ENCODE results near the gene JARID2. TPM values are rescaled to one million over a fixed set of nuclear protein-coding genes. Genes with fewer than 3 reads are reported as not detected.

The JARID2 gene
- total and polyA plus RNA-seq, 9 of the 15 experiments (the other 6 are each of a cell fraction or from before 2014, with no cell fraction given) = 5.0 to 29.0 (median 15.6) TPM

GRCh38 chr6:15274692-15275387, 29.0 kb downstream of the JARID2 start:
- Histone ChIP-seq H2AFZ (ENCODE audit: low read depth, low read length) (no peak overlapping the region), H3K4me1 (replicated peaks in 1 of 2; ENCODE audit: control insufficient read depth in 2 of 2, insufficient read depth in 2 of 2, low read length in 2 of 2) (peaks cover 0 to 14% of the 10 kb centered on the region in 2 experiments; a peak in 3 of 5 replicates), H4K20me1 (replicated peaks; ENCODE audit: control insufficient read depth, insufficient read depth, low read length) (peaks cover 30% of the 10 kb centered on the region), H3K9me1 (ENCODE audit: control insufficient read depth, insufficient read depth, low read length) (no peaks in the 10 kb centered on the region), H3K4me3 (no peak overlapping the region), H3K79me2 (ENCODE audit: control insufficient read depth, insufficient read depth, low read length) (peaks cover 93% of the 10 kb centered on the region), H3K4me2 (ENCODE audit: insufficient read depth, low read length) (no peak overlapping the region), H3K9ac (ENCODE audit: insufficient read depth in 1 of 2, low read depth in 2 of 2, low read length in 2 of 2) (peak overlapping the region in 1 of 2 experiments; percentile 49; a peak in 1 of 4 replicates), H3K27ac (ENCODE audit: extremely low read depth, low read depth, low read length) (no peak overlapping the region), H3K36me3 (ENCODE audit: control insufficient read depth, insufficient read depth, low read length) (peaks cover 12% of the 10 kb centered on the region; the same call in 1 of the 3 replicates), H3K27me3 (ENCODE audit: control insufficient read depth in 2 of 2, insufficient read depth in 2 of 2, low read length in 2 of 2) (no peaks in the 10 kb centered on the region), H3K9me3 (replicated peaks; ENCODE audit: control insufficient read depth, insufficient read depth, low read depth, low read length) (no peaks in the 10 kb centered on the region)
- ChIA-PET CTCF (ENCODE audit: low intra/inter-chr PET ratio) (interaction anchor here (0.6 to 1.8 kb wide), 3 partner anchors 13 to 1063 kb away, joined by 3 to 5 read pairs (median 4); no protein-coding TSS in a partner anchor), POLR2A (interaction anchor here (0.9 to 8.6 kb wide), 2 partner anchors 8 to 22 kb away, joined by 3 to 65 read pairs; no protein-coding TSS in a partner anchor)
- DNase-seq (ENCODE audit: extremely low read depth in 1 of 4, low spot score in 3 of 4) (no peak), ATAC-seq (peak; percentile 73), FAIRE-seq (peak; percentile 26)
- 70% methylated on average over 2 of the region's 2 CpGs for WGBS (ENCODE audit: insufficient coverage, low coverage, missing lambda C conversion rate)
- in situ Hi-C loops (cut with MboI) = no loop called here
- intact Hi-C loops (cut with micrococcal nuclease) = no loop called here
- BruUV-seq (replicated peaks) = no TSS peak
- TF ChIP-seq HDAC1 (IDR thresholded peaks at IDR 0.05) (peak in 1 of 2 experiments; percentile 21; a peak in 1 of 4 replicates), TEAD4 (IDR thresholded peaks at IDR 0.05; ENCODE audit: low read length) (peak; percentile 30; the same call in 1 of the 2 replicates), TEAD4 (CRISPR knock-in tag; IDR thresholded peaks at IDR 0.05; ENCODE audit: borderline replicate concordance) (no peak), HMG20B (CRISPR knock-in tag; IDR thresholded peaks at IDR 0.05) (no peak), CTCF (IDR thresholded peaks at IDR 0.05 in 2 of 3, conservative IDR thresholded peaks at IDR 0.05 in 1 of 3; ENCODE audit: insufficient read depth in 2 of 3, low read depth in 1 of 3, low read length in 3 of 3) (peak; percentile 47 to 55 (median 52)), BRD9 (IDR thresholded peaks at IDR 0.05; ENCODE audit: low read depth, partially characterized antibody) (peak; percentile 35), CC2D1A (IDR thresholded peaks at IDR 0.05) (peak; percentile 23; the same call in 1 of the 2 replicates), DEAF1 (CRISPR knock-in tag; IDR thresholded peaks at IDR 0.05) (peak; percentile 48), NFATC3 (IDR thresholded peaks at IDR 0.05) (no peak), HCFC1 (IDR thresholded peaks at IDR 0.05; ENCODE audit: low read depth, low read length) (no peak), MTA3 (IDR thresholded peaks at IDR 0.05; ENCODE audit: borderline replicate concordance) (0 out of 2 replicates have a peak, but pooled peaks have one; percentile 23), RAD21 (CRISPR knock-in tag; conservative IDR thresholded peaks at IDR 0.05 in 1 of 2, IDR thresholded peaks at IDR 0.05 in 1 of 2) (peak; percentile 56 to 73)

Data from K562 (cell line).